ENCODE results near the gene TGFBR3. TPM values are rescaled to one million over a fixed set of nuclear protein-coding genes. Genes with fewer than 3 reads are reported as not detected.

Gene TGFBR3
- total and polyA plus RNA-seq, 2 of the 13 experiments (the other 11 are each of a cell fraction or from before 2014, with no cell fraction given): 76.5 to 195 TPM

GRCh38 chr1:91827459-91828321 is 58.3 kb downstream of the TGFBR3 start (continued):
- no peak for TF ChIP-seq ZNF512B (CRISPR knock-in tag; IDR thresholded peaks at IDR 0.05; ENCODE audit: borderline replicate concordance)
- no peak for TF ChIP-seq ZNF740 (CRISPR knock-in tag; IDR thresholded peaks at IDR 0.05)
- no peak for TF ChIP-seq XRCC5 (optimal IDR thresholded peaks at IDR 0.05; ENCODE audit: low read length)
- no peak for TF ChIP-seq TIGD3 (CRISPR knock-in tag; IDR thresholded peaks at IDR 0.05; ENCODE audit: borderline replicate concordance)
- peak; percentile 80 for TF ChIP-seq PHF21A (CRISPR knock-in tag; IDR thresholded peaks at IDR 0.05)
- TF ChIP-seq CBX2 (IDR thresholded peaks at IDR 0.05; ENCODE audit: low read depth, low read length): no peak
- no peak for TF ChIP-seq CBX2 (CRISPR knock-in tag; IDR thresholded peaks at IDR 0.05; ENCODE audit: low read depth)
- peak; percentile 51; the same call in 1 of the 2 replicates for TF ChIP-seq ZMYM3 (CRISPR knock-in tag; IDR thresholded peaks at IDR 0.05)
- TF ChIP-seq KAT2B (IDR thresholded peaks at IDR 0.05; ENCODE audit: borderline replicate concordance, low read depth, low read length): no peak
- 0 out of 2 replicates have a peak, but pooled peaks have one; percentile 55 for TF ChIP-seq ZSCAN29 (CRISPR knock-in tag; conservative IDR thresholded peaks at IDR 0.05)
- TF ChIP-seq ZNF337 (CRISPR knock-in tag; IDR thresholded peaks at IDR 0.05; ENCODE audit: borderline replicate concordance, low read depth): no peak
- TF ChIP-seq ZFP90 (CRISPR knock-in tag; IDR thresholded peaks at IDR 0.05; ENCODE audit: borderline replicate concordance): 0 out of 2 replicates have a peak, but pooled peaks have one; percentile 46
- TF ChIP-seq ZNF12 (CRISPR knock-in tag; IDR thresholded peaks at IDR 0.05): peak; percentile 85; the same call in 1 of the 2 replicates
- TF ChIP-seq SMARCC2 (IDR thresholded peaks at IDR 0.05): no peak
- TF ChIP-seq CCAR2 (optimal IDR thresholded peaks at IDR 0.05; ENCODE audit: low read depth, low read length): no peak
- TF ChIP-seq E2F5 (CRISPR knock-in tag; conservative IDR thresholded peaks at IDR 0.05): no peak
- TF ChIP-seq ZFP41 (CRISPR knock-in tag; IDR thresholded peaks at IDR 0.05; ENCODE audit: borderline replicate concordance): no peak
- no peak for TF ChIP-seq CSRNP2 (CRISPR knock-in tag; conservative IDR thresholded peaks at IDR 0.05; ENCODE audit: low read depth)
- peak; percentile 81; the same call in 1 of the 2 replicates for TF ChIP-seq RNF219 (CRISPR knock-in tag; IDR thresholded peaks at IDR 0.05)
